ENCODE results near the gene GRM3.

GRCh38 chr7:86867163-86867762 lies 223.6 kb downstream of the GRM3 start:
- no peak for TF ChIP-seq POLR2A (IDR thresholded peaks at IDR 0.05; ENCODE audit: extremely low read depth, insufficient read length)
- TF ChIP-seq MYC (IDR thresholded peaks at IDR 0.05; ENCODE audit: low read depth, low read length): no peak
- TF ChIP-seq CTCF (IDR thresholded peaks at IDR 0.05; ENCODE audit: low read depth, low read length): no peak
